ENCODE data around the gene PCED1A.

Gene PCED1A

GRCh38 chr20:2846698-2847097, 6.2 kb upstream of the PCED1A start:
- TF ChIP-seq, protein P1, sequence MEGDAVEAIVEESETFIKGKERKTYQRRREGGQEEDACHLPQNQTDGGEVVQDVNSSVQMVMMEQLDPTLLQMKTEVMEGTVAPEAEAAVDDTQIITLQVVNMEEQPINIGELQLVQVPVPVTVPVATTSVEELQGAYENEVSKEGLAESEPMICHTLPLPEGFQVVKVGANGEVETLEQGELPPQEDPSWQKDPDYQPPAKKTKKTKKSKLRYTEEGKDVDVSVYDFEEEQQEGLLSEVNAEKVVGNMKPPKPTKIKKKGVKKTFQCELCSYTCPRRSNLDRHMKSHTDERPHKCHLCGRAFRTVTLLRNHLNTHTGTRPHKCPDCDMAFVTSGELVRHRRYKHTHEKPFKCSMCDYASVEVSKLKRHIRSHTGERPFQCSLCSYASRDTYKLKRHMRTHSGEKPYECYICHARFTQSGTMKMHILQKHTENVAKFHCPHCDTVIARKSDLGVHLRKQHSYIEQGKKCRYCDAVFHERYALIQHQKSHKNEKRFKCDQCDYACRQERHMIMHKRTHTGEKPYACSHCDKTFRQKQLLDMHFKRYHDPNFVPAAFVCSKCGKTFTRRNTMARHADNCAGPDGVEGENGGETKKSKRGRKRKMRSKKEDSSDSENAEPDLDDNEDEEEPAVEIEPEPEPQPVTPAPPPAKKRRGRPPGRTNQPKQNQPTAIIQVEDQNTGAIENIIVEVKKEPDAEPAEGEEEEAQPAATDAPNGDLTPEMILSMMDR (IDR thresholded peaks at IDR 0.05; ENCODE audit: low read depth, low read length), result no peak
- TF ChIP-seq POLR2A (IDR thresholded peaks at IDR 0.05; ENCODE audit: extremely low read depth, insufficient read length) (no peak), MYC (IDR thresholded peaks at IDR 0.05; ENCODE audit: low read depth, low read length) (no peak)
- TF ChIP-seq, protein P2, sequence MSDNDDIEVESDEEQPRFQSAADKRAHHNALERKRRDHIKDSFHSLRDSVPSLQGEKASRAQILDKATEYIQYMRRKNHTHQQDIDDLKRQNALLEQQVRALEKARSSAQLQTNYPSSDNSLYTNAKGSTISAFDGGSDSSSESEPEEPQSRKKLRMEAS (IDR thresholded peaks at IDR 0.05; ENCODE audit: low read depth, low read length), result no peak
- no peak overlapping the region for H3K4me3 ChIP-seq (ENCODE audit: low read depth, low read length)
- no peak for DNase-seq (ENCODE audit: low read depth)

GRCh38 chr20:2845607-2846006, 5.2 kb upstream of the PCED1A start:
- no peak overlapping the region for H3K4me3 ChIP-seq (ENCODE audit: low read depth, low read length)
- TF ChIP-seq, protein P2 (IDR thresholded peaks at IDR 0.05; ENCODE audit: low read depth, low read length), result no peak
- TF ChIP-seq, protein P1 (IDR thresholded peaks at IDR 0.05; ENCODE audit: low read depth, low read length), result no peak
- TF ChIP-seq POLR2A (IDR thresholded peaks at IDR 0.05; ENCODE audit: extremely low read depth, insufficient read length) (no peak), MYC (IDR thresholded peaks at IDR 0.05; ENCODE audit: low read depth, low read length) (no peak)
- DNase-seq (ENCODE audit: low read depth), result peak; percentile 77

DNA sequence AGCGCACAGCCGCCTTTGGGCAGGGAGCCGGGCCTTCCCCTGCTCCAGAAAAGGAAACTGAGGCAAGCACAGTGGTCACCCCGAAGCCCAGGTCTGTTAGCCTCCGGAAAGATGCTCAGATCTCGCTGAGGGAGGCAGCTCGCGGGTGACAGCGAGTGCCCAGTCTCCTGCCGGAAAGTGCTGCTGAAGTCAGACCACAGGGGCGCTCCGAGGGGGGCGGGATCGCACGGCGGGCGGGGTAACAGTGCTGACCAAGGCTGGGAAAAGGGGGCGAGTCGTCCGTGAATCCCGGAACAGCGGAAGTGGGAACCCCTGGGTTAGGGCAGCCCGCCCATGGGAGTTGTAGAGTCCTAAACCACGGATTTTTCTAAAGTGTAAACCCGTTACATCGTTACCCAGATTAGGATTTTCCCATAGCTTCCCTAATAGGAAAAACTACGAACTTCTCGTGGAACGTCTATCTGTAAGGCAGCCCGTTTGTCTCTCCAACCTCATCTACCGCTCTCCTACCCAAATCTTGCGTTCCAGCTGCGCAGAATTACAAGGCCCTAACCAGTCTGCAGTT, 594 bp upstream of the PCED1A start:
- DNase-seq (ENCODE audit: low read depth), result peak; percentile 67
- H3K4me3 ChIP-seq (ENCODE audit: low read depth, low read length), result peak overlapping the region; percentile 85

DNA sequence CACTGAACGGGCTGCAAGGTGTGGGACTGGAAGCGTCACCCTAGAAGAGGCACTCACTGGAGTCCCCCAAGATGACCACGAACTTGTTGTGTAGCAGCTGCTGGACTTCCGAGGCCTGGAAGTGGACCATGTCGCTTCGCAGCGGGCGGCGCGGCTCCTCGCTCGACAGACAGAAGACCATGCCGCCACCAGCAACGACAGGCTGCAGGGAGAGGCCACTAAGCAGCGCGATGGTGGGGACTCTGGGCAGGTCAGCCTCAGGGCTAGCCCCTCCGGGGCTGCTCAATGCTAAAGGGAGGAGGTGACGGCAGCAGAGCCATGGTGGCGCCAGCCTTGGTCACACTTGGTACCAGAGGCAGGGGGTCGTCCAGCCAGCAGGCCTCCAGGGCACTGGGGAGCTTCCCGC, 720 bp downstream of the PCED1A start:
- H3K4me3 ChIP-seq (ENCODE audit: low read depth, low read length), result peak overlapping the region; percentile 85
- TF ChIP-seq MYC (IDR thresholded peaks at IDR 0.05; ENCODE audit: low read depth, low read length) (no peak), POLR2A (IDR thresholded peaks at IDR 0.05; ENCODE audit: extremely low read depth, insufficient read length) (no peak)
- TF ChIP-seq, protein P2 (IDR thresholded peaks at IDR 0.05; ENCODE audit: low read depth, low read length), result no peak
- TF ChIP-seq, protein P1 (IDR thresholded peaks at IDR 0.05; ENCODE audit: low read depth, low read length), result no peak

More for the DNA sequence above, 594 bp upstream of the PCED1A start:
- no peak for TF ChIP-seq POLR2A (IDR thresholded peaks at IDR 0.05; ENCODE audit: extremely low read depth, insufficient read length)
- no peak for TF ChIP-seq MYC (IDR thresholded peaks at IDR 0.05; ENCODE audit: low read depth, low read length)
- TF ChIP-seq, protein P1 (IDR thresholded peaks at IDR 0.05; ENCODE audit: low read depth, low read length), result no peak

DNA sequence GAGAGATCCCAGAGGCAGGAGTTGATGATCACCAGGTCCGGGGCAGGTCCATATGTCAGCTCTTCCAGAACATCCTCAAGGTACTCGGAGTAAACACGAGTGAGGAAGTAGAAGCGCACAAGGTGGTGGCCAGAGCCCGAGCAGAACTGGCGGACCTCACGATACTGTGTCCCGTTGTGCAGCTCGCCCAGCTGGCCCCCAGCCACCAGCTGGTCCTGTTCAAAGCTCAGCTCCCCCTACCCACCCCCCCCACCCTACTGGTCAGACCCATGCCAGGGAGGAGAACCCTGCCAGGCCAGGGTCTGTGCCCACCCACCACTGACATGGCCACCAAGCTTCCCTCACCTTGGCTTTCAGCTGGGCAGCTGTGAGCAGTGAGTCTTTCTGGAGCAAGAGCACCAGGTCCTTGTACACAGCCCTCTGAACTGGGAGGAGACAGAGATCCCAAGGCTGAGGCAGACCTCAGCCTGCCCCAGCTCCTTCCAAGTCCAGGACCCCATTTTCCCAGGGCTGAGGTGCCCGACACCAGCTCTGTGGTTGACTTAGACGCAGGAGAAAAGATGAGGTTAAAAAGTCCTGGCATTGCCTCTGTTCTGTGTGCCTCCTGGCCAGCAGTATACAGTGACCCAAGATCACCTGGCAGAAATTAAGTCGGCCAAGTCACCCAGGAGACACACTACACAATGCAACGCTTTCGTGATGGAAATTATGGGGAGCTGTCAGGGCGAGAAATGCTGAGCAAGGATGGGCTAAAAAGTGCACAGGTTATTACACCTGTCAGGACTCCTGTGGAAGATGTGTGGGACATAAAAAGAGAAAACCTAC, 1.4 kb downstream of the PCED1A start:
- no peak overlapping the region for H3K4me3 ChIP-seq (ENCODE audit: low read depth, low read length)
- no peak for DNase-seq (ENCODE audit: low read depth)
- TF ChIP-seq MYC (IDR thresholded peaks at IDR 0.05; ENCODE audit: low read depth, low read length) (no peak), POLR2A (IDR thresholded peaks at IDR 0.05; ENCODE audit: extremely low read depth, insufficient read length) (no peak)
- TF ChIP-seq, protein P2 (IDR thresholded peaks at IDR 0.05; ENCODE audit: low read depth, low read length), result no peak
- TF ChIP-seq, protein P1 (IDR thresholded peaks at IDR 0.05; ENCODE audit: low read depth, low read length), result no peak

More for the DNA sequence above, 720 bp downstream of the PCED1A start:
- DNase-seq (ENCODE audit: low read depth), result no peak

Measured in NB4 (cell line).